ENCODE results near the gene LSMEM2.

LSMEM2 gene

GRCh38 chr3:50317300-50317699 is 38.4 kb downstream of the LSMEM2 start:
- Histone ChIP-seq H3K27me3 (ENCODE audit: control insufficient read depth, insufficient read depth, low read length) (no peaks in the 10 kb centered on the region), H3K4me1 (ENCODE audit: control insufficient read depth, insufficient read depth, low read length) (peaks cover 5% of the 10 kb centered on the region; the same call in 1 of the 2 replicates), H3K4me3 (ENCODE audit: low read length) (no peak overlapping the region), H3K36me3 (ENCODE audit: control insufficient read depth, insufficient read depth, low read length) (peaks cover 27% of the 10 kb centered on the region), H3K9me3 (ENCODE audit: control insufficient read depth, insufficient read depth, low read length) (no peaks in the 10 kb centered on the region), H3K27ac (ENCODE audit: low read length) (no peak overlapping the region)
- WGBS (ENCODE audit: insufficient coverage, insufficient read length), result no CpG with 5 or more reads among the region's 6 CpGs
- DNase-seq (ENCODE audit: low read depth, low spot score), result no peak

- peaks cover 5% of the 10 kb centered on the region; the same call in 1 of the 2 replicates for H3K4me1 ChIP-seq (ENCODE audit: control insufficient read depth, insufficient read depth, low read length)
- no peak overlapping the region for H3K27ac ChIP-seq (ENCODE audit: low read length)
- no peak for DNase-seq (ENCODE audit: low read depth, low spot score)
- H3K27me3 ChIP-seq (ENCODE audit: control insufficient read depth, insufficient read depth, low read length), result no peaks in the 10 kb centered on the region
- H3K9me3 ChIP-seq (ENCODE audit: control insufficient read depth, insufficient read depth, low read length), result no peaks in the 10 kb centered on the region
- H3K36me3 ChIP-seq (ENCODE audit: control insufficient read depth, insufficient read depth, low read length), result peaks cover 27% of the 10 kb centered on the region
- no CpG with 5 or more reads among the region's 11 CpGs for WGBS (ENCODE audit: insufficient coverage, insufficient read length)
- no peak overlapping the region for H3K4me3 ChIP-seq (ENCODE audit: low read length)
These were observed 39.3 kb downstream of the LSMEM2 start for GRCh38 chr3:50318163-50318562.

- no CpG with 5 or more reads among the region's 10 CpGs for WGBS (ENCODE audit: insufficient coverage, insufficient read length)
- Histone ChIP-seq H3K36me3 (ENCODE audit: control insufficient read depth, insufficient read depth, low read length) (peaks cover 27% of the 10 kb centered on the region), H3K27me3 (ENCODE audit: control insufficient read depth, insufficient read depth, low read length) (no peaks in the 10 kb centered on the region), H3K4me3 (ENCODE audit: low read length) (no peak overlapping the region), H3K9me3 (ENCODE audit: control insufficient read depth, insufficient read depth, low read length) (no peaks in the 10 kb centered on the region), H3K4me1 (ENCODE audit: control insufficient read depth, insufficient read depth, low read length) (peaks cover 5% of the 10 kb centered on the region; the same call in 1 of the 2 replicates), H3K27ac (ENCODE audit: low read length) (no peak overlapping the region)
- DNase-seq (ENCODE audit: low read depth, low spot score), result no peak
These were observed 39.7 kb downstream of the LSMEM2 start for GRCh38 chr3:50318615-50319014.

- DNase-seq (ENCODE audit: low read depth, low spot score), result no peak
- Histone ChIP-seq H3K27me3 (ENCODE audit: control insufficient read depth, insufficient read depth, low read length) (no peaks in the 10 kb centered on the region), H3K4me3 (ENCODE audit: low read length) (no peak overlapping the region), H3K27ac (ENCODE audit: low read length) (no peak overlapping the region), H3K9me3 (ENCODE audit: control insufficient read depth, insufficient read depth, low read length) (no peaks in the 10 kb centered on the region), H3K4me1 (ENCODE audit: control insufficient read depth, insufficient read depth, low read length) (peaks cover 7% of the 10 kb centered on the region), H3K36me3 (ENCODE audit: control insufficient read depth, insufficient read depth, low read length) (peaks cover 27% of the 10 kb centered on the region)
- no CpG with 5 or more reads among the region's 16 CpGs for WGBS (ENCODE audit: insufficient coverage, insufficient read length)
These were observed 40.5 kb downstream of the LSMEM2 start for GRCh38 chr3:50319181-50319893.

GRCh38 chr3:50319894-50320625 is 41.2 kb downstream of the LSMEM2 start:
- H3K27ac ChIP-seq (ENCODE audit: low read length), result no peak overlapping the region
- DNase-seq (ENCODE audit: low read depth, low spot score), result no peak

GRCh38 chr3:50320853-50321335 is 42.0 kb downstream of the LSMEM2 start:
- H3K27me3 ChIP-seq (ENCODE audit: control insufficient read depth, insufficient read depth, low read length), result no peaks in the 10 kb centered on the region
- peaks cover 27% of the 10 kb centered on the region for H3K36me3 ChIP-seq (ENCODE audit: control insufficient read depth, insufficient read depth, low read length)
- H3K4me1 ChIP-seq (ENCODE audit: control insufficient read depth, insufficient read depth, low read length), result peaks cover 8% of the 10 kb centered on the region
- no peak overlapping the region for H3K27ac ChIP-seq (ENCODE audit: low read length)
- H3K9me3 ChIP-seq (ENCODE audit: control insufficient read depth, insufficient read depth, low read length), result no peaks in the 10 kb centered on the region
- no CpG with 5 or more reads among the region's 45 CpGs for WGBS (ENCODE audit: insufficient coverage, insufficient read length)
- no peak for DNase-seq (ENCODE audit: low read depth, low spot score)
- peak overlapping the region; percentile 85; the same call in 1 of the 2 replicates for H3K4me3 ChIP-seq (ENCODE audit: low read length)

More at GRCh38 chr3:50319894-50320625, 41.2 kb downstream of the LSMEM2 start:
- Histone ChIP-seq H3K27me3 (ENCODE audit: control insufficient read depth, insufficient read depth, low read length) (no peaks in the 10 kb centered on the region), H3K4me1 (ENCODE audit: control insufficient read depth, insufficient read depth, low read length) (peaks cover 8% of the 10 kb centered on the region), H3K4me3 (ENCODE audit: low read length) (peak overlapping the region; percentile 85; the same call in 1 of the 2 replicates), H3K36me3 (ENCODE audit: control insufficient read depth, insufficient read depth, low read length) (peaks cover 27% of the 10 kb centered on the region), H3K9me3 (ENCODE audit: control insufficient read depth, insufficient read depth, low read length) (no peaks in the 10 kb centered on the region)
- WGBS (ENCODE audit: insufficient coverage, insufficient read length), result no CpG with 5 or more reads among the region's 29 CpGs

- DNase-seq (ENCODE audit: low read depth, low spot score), result no peak
- Histone ChIP-seq H3K4me1 (ENCODE audit: control insufficient read depth, insufficient read depth, low read length) (peaks cover 8% of the 10 kb centered on the region), H3K9me3 (ENCODE audit: control insufficient read depth, insufficient read depth, low read length) (no peaks in the 10 kb centered on the region), H3K36me3 (ENCODE audit: control insufficient read depth, insufficient read depth, low read length) (peaks cover 27% of the 10 kb centered on the region), H3K4me3 (ENCODE audit: low read length) (peak overlapping the region; percentile 85; the same call in 1 of the 2 replicates), H3K27ac (ENCODE audit: low read length) (no peak overlapping the region), H3K27me3 (ENCODE audit: control insufficient read depth, insufficient read depth, low read length) (no peaks in the 10 kb centered on the region)
- no CpG with 5 or more reads among the region's 59 CpGs for WGBS (ENCODE audit: insufficient coverage, insufficient read length)
These were observed 42.6 kb downstream of the LSMEM2 start for GRCh38 chr3:50321336-50322114.

GRCh38 chr3:50322115-50322385 is 43.2 kb downstream of the LSMEM2 start:
- Histone ChIP-seq H3K4me1 (ENCODE audit: control insufficient read depth, insufficient read depth, low read length) (peaks cover 8% of the 10 kb centered on the region), H3K27ac (ENCODE audit: low read length) (no peak overlapping the region), H3K27me3 (ENCODE audit: control insufficient read depth, insufficient read depth, low read length) (no peaks in the 10 kb centered on the region), H3K36me3 (ENCODE audit: control insufficient read depth, insufficient read depth, low read length) (peaks cover 24% of the 10 kb centered on the region), H3K4me3 (ENCODE audit: low read length) (peak overlapping the region; percentile 44), H3K9me3 (ENCODE audit: control insufficient read depth, insufficient read depth, low read length) (no peaks in the 10 kb centered on the region)
- no peak for DNase-seq (ENCODE audit: low read depth, low spot score)
- WGBS (ENCODE audit: insufficient coverage, insufficient read length), result no CpG with 5 or more reads among the region's 14 CpGs

- H3K27ac ChIP-seq (ENCODE audit: low read length), result no peak within 1 kb of the TSS
- peaks cover 8% of the 10 kb centered on the region for H3K4me1 ChIP-seq (ENCODE audit: control insufficient read depth, insufficient read depth, low read length)
- H3K27me3 ChIP-seq (ENCODE audit: control insufficient read depth, insufficient read depth, low read length), result no peaks in the 10 kb centered on the region
- H3K4me3 ChIP-seq (ENCODE audit: low read length), result peak within 1 kb of the TSS; percentile 85
- H3K36me3 ChIP-seq (ENCODE audit: control insufficient read depth, insufficient read depth, low read length), result peaks cover 20% of the 10 kb centered on the region
- H3K9me3 ChIP-seq (ENCODE audit: control insufficient read depth, insufficient read depth, low read length), result no peaks in the 10 kb centered on the region
- WGBS (ENCODE audit: insufficient coverage, insufficient read length), result no CpG with 5 or more reads among the region's 31 CpGs
- no peak for DNase-seq (ENCODE audit: low read depth, low spot score)
These were observed 43.7 kb downstream of the LSMEM2 start, which contains the start of gene HYAL2 for GRCh38 chr3:50322386-50323091. Gene HYAL2, minus strand, starts transcription at chr3:50322745. Its CDS starts 2,256 bp downstream, at chr3:50320489.

All from iPS DF 6.9 (cell line).